Neural progenitor cell (in vitro differentiated cells): ENCODE data around the gene TGM6. TPM values are rescaled to one million over a fixed set of nuclear protein-coding genes. Genes with fewer than 3 reads are reported as not detected.
"Not testable (repeated sequence)": the region's sequence is repeated elsewhere in the genome, so short reads cannot be mapped to it uniquely, and the experiment has no call there.

Source experiments
- DNase-seq: peaks from one replicate; pipeline ENCODE4 v3.0.0-alpha.2; 2016; ENCODE audit warnings: low spot score
- H2AFZ ChIP-seq: fragments of 200-600 bp; sonication (generic); replicated peaks from 2 replicates; pipeline ENCODE4 v1.6.1; 2016; ENCODE audit warnings: antibody characterized with exemption
- H3F3A ChIP-seq: fragments of 200-600 bp; sonication (generic); 2 replicates; pipeline ENCODE4 v1.6.1; 2016; ENCODE audit warnings: antibody characterized with exemption, low read depth
- H3K27ac ChIP-seq: fragments of 200-600 bp; sonication (generic); 2 replicates; pipeline ENCODE4 v1.5.1; 2016; ENCODE audit warnings: mild to moderate bottlenecking
- H3K27me3 ChIP-seq: fragments of 200-600 bp; sonication (generic); 2 replicates; pipeline ENCODE4 v1.6.1; 2016; ENCODE audit warnings: mild to moderate bottlenecking, moderate library complexity
- H3K36me3 ChIP-seq: fragments of 200-600 bp; sonication (generic); 2 replicates; pipeline ENCODE4 v1.5.1; 2016
- H3K4me1 ChIP-seq: fragments of 200-600 bp; sonication (generic); 2 replicates; pipeline ENCODE4 v1.6.1; 2016; ENCODE audit warnings: mixed run types
- H3K4me2 ChIP-seq: fragments of 200-600 bp; sonication (generic); 2 replicates; pipeline ENCODE4 v1.6.1; 2016
- H3K4me3 ChIP-seq: fragments of 200-600 bp; sonication (generic); 2 replicates; pipeline ENCODE4 v1.5.1; 2016
- H3K79me2 ChIP-seq: fragments of 200-600 bp; sonication (generic); 2 replicates; pipeline ENCODE4 v1.6.1; 2016; ENCODE audit warnings: low read depth
- H3K9ac ChIP-seq: fragments of 200-600 bp; sonication (generic); 2 replicates; pipeline ENCODE4 v1.6.1; 2016
- H3K9me3 ChIP-seq: fragments of 200-600 bp; sonication (generic); 2 replicates; pipeline ENCODE4 v1.5.1; 2016; ENCODE audit warnings: low read depth
- H4K20me1 ChIP-seq: fragments of 200-600 bp; sonication (generic); 2 replicates; pipeline ENCODE4 v1.6.1; 2016; ENCODE audit warnings: low read depth
- H3K27ac Mint-ChIP-seq: 3 replicates; pipeline ENCODE4 v1.8.0; 2021; ENCODE audit warnings: mixed read lengths
- H3K27me3 Mint-ChIP-seq: 2 replicates; pipeline ENCODE4 v1.8.0; 2022; ENCODE audit warnings: low read depth, mild to moderate bottlenecking, inconsistent platforms, moderate library complexity, mixed read lengths; ENCODE audit not compliant: insufficient read depth
- H3K36me3 Mint-ChIP-seq: 3 replicates; pipeline ENCODE4 v1.8.0; 2021; ENCODE audit warnings: mixed read lengths
- H3K4me1 Mint-ChIP-seq: 3 replicates; pipeline ENCODE4 v1.8.0; 2021; ENCODE audit warnings: mixed read lengths
- H3K4me3 Mint-ChIP-seq: 3 replicates; pipeline ENCODE4 v1.8.0; 2021; ENCODE audit warnings: mild to moderate bottlenecking, moderate library complexity, mixed read lengths
- H3K9me3 Mint-ChIP-seq: 3 replicates; pipeline ENCODE4 v1.8.0; 2020; ENCODE audit warnings: mixed read lengths
- CTCF ChIP-seq: fragments of 200-600 bp; sonication (generic); IDR thresholded peaks from 2 replicates; pipeline ENCODE4 v1.5.1; 2017; ENCODE audit warnings: antibody characterized with exemption, mild to moderate bottlenecking
- EZH2 ChIP-seq: fragments of 200-600 bp; sonication (generic); IDR thresholded peaks from 2 replicates; pipeline ENCODE4 v1.6.1; 2017; ENCODE audit warnings: antibody characterized with exemption, mild to moderate bottlenecking, moderate library complexity
- EZH2phosphoT487 ChIP-seq: fragments of 200-600 bp; sonication (generic); IDR thresholded peaks from 2 replicates; pipeline ENCODE4 v1.6.1; 2017; ENCODE audit warnings: antibody characterized with exemption
- total RNA-seq: library from RNA; depleted of rRNA; stranded (reverse); fragments of >200 nt; gene quantifications from 2 replicates; pipeline ENCODE4 v1.2.3, GENCODE V29; 2015; ENCODE audit warnings: low replicate concordance

TGM6 gene
- total RNA-seq, 1 donor from 2014 or later, result not detected

DNA sequence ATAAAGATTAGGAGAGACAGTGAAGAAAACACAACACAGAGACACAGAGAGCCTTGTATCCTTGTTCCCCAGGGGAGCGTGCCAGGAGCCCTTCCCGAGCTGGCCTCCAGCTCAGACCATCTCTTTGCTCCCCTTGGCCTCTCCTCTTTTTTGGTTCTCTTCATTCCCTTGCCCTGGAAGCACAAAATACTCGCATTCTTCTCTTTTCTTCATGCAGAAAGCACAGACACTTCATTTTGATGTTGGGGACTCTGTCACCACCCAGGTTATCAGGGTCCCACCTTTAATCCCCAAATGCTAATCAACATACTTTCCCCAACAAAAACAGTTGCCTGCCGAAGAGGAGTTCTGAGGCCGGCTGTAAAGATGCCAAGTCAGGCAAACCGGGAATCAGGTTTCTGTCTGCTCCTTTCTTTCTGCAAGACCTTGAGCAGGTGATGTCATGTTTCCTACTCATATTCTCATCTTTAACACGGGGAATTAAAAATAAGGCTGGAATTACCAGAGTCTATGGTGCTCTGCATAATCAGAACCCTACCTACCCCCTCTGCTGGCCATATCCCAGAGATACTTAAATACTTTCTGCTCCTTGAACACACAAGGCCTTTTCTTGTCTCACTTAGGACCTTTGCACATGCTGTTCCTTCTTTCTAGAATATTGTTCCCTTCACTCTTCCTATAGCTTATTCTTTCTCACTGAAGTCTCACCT, 21.7 kb downstream of the TGM6 start:
- Mint-ChIP-seq H3K9me3 (peaks cover 4% of the 10 kb centered on the region), H3K27ac (no peak overlapping the region)

GRCh38 chr20:2403291-2404052, 22.8 kb downstream of the TGM6 start:
- H2AFZ ChIP-seq, result no peak overlapping the region
- Mint-ChIP-seq H3K4me1 (peaks cover 5% of the 10 kb centered on the region), H3K9me3 (peaks cover 4% of the 10 kb centered on the region), H3K27ac (no peak overlapping the region), H3K4me3 (no peak overlapping the region), H3K36me3 (no peaks in the 10 kb centered on the region), H3K27me3 (peaks cover 8% of the 10 kb centered on the region)
- no peak for DNase-seq
- no peak for TF ChIP-seq EZH2phosphoT487
- no peak for TF ChIP-seq EZH2
- no peak overlapping the region for H3K27ac ChIP-seq
- H3K9ac ChIP-seq, result no peak overlapping the region
- H3F3A ChIP-seq, result no peaks in the 10 kb centered on the region
- no peaks in the 10 kb centered on the region for H3K36me3 ChIP-seq
- no peaks in the 10 kb centered on the region for H3K4me1 ChIP-seq
- no peaks in the 10 kb centered on the region for H3K79me2 ChIP-seq
- no peaks in the 10 kb centered on the region for H3K9me3 ChIP-seq
- no peaks in the 10 kb centered on the region for H3K27me3 ChIP-seq
- H4K20me1 ChIP-seq, result no peaks in the 10 kb centered on the region
- no peak overlapping the region for H3K4me2 ChIP-seq
- no peak overlapping the region for H3K4me3 ChIP-seq

More for the DNA sequence above, 21.7 kb downstream of the TGM6 start:
- H3K27me3 Mint-ChIP-seq, result peaks cover 8% of the 10 kb centered on the region
- Histone ChIP-seq H3K79me2 (no peaks in the 10 kb centered on the region), H3K9me3 (no peaks in the 10 kb centered on the region), H3F3A (no peaks in the 10 kb centered on the region), H3K36me3 (no peaks in the 10 kb centered on the region), H4K20me1 (no peaks in the 10 kb centered on the region), H3K4me1 (no peaks in the 10 kb centered on the region), H3K4me2 (no peak overlapping the region), H3K27me3 (no peaks in the 10 kb centered on the region), H2AFZ (peak overlapping the region; percentile 34), H3K9ac (no peak overlapping the region), H3K4me3 (no peak overlapping the region), H3K27ac (no peak overlapping the region)
- no peaks in the 10 kb centered on the region for H3K4me1 Mint-ChIP-seq
- no peaks in the 10 kb centered on the region for H3K36me3 Mint-ChIP-seq
- TF ChIP-seq EZH2, result no peak
- peak; percentile 36 for TF ChIP-seq CTCF
- no peak for TF ChIP-seq EZH2phosphoT487
- peak; percentile 16 for DNase-seq
- H3K4me3 Mint-ChIP-seq, result no peak overlapping the region

DNA sequence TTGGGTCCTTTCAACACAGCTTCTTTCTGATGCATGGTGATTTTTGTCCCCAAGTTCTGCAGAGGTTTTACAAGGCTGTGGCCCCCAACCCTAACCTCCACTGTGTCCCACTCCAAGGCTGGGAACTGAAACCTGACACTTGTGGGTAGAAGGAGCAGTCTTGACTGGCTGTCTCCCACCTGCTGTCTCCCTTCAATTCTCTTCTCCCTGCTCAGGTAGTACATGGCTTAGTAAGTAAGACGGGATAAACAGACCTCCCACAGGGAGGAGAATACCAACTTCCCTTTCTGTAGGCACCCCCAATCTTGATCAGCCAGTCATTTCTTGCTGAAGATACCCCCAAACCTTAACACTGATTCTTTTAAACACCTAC, 25.0 kb downstream of the TGM6 start:
- Histone ChIP-seq H3K4me1 (no peaks in the 10 kb centered on the region), H3K27me3 (no peaks in the 10 kb centered on the region), H3K27ac (no peak overlapping the region), H3F3A (no peaks in the 10 kb centered on the region), H3K4me2 (no peak overlapping the region), H2AFZ (no peak overlapping the region), H3K4me3 (no peak overlapping the region), H3K36me3 (no peaks in the 10 kb centered on the region), H3K79me2 (no peaks in the 10 kb centered on the region), H3K9me3 (no peaks in the 10 kb centered on the region), H4K20me1 (no peaks in the 10 kb centered on the region), H3K9ac (no peak overlapping the region)
- TF ChIP-seq CTCF (no peak), EZH2 (no peak), EZH2phosphoT487 (no peak)
- H3K36me3 Mint-ChIP-seq, result no peaks in the 10 kb centered on the region
- H3K4me1 Mint-ChIP-seq, result peaks cover 5% of the 10 kb centered on the region
- H3K27ac Mint-ChIP-seq, result no peak overlapping the region
- DNase-seq, result no peak
- H3K9me3 Mint-ChIP-seq, result peaks cover 4% of the 10 kb centered on the region
- H3K27me3 Mint-ChIP-seq, result peaks cover 8% of the 10 kb centered on the region
- no peak overlapping the region for H3K4me3 Mint-ChIP-seq

DNA sequence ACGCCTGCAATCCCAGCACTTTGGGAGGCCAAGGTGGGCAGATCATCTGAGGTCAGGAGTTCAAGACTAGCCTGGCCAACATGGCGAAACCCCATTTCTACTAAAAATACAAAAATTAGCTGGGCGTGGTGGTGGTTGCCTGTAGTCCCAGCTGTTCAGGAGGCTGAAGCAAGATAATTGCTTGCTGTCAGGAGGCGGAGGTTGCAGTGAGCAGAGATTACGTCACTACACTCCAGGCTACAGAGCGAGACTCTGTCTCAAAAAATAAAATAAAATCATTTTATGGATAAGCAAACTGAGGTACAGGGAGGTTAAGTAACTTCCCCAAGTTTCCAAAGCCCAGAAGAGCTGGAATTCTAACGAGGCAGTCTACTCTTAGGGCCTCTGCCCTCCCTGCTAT, 26.7 kb downstream of the TGM6 start:
- not testable (repeated sequence) for H3K27me3 ChIP-seq, H3K27ac ChIP-seq, H3K27ac Mint-ChIP-seq, H3K4me1 ChIP-seq, H3F3A ChIP-seq, H3K36me3 ChIP-seq, H3K4me2 ChIP-seq, H3K79me2 ChIP-seq, DNase-seq, H3K9me3 Mint-ChIP-seq, H3K4me3 ChIP-seq, H3K9me3 ChIP-seq, H3K27me3 Mint-ChIP-seq, H3K9ac ChIP-seq, H3K36me3 Mint-ChIP-seq, H4K20me1 ChIP-seq, H3K4me1 Mint-ChIP-seq, H3K4me3 Mint-ChIP-seq
- peak overlapping the region; percentile 52 for H2AFZ ChIP-seq
